ENCODE measurements around the gene SHISAL2A.

Gene SHISAL2A

GRCh38 chr1:52593495-52593894 lies 39.5 kb upstream of the SHISAL2A start:
- no peak for TF ChIP-seq CTCF (IDR thresholded peaks at IDR 0.05; ENCODE audit: control extremely low read depth, extremely low read depth, low read depth, missing control alignments)
- ChIA-PET POLR2A (interaction anchor here (0.6 kb wide), 1 partner anchor 12 kb away, joined by 5 read pairs; no protein-coding TSS in a partner anchor), CTCF (interaction anchor here (0.8 to 2.2 kb wide), 8 partner anchors 11 to 93 kb away, joined by 3 to 6 read pairs (median 4); no protein-coding TSS in a partner anchor)
- no peak for DNase-seq (ENCODE audit: extremely low spot score)

- ChIA-PET POLR2A (no interaction called here), CTCF (interaction anchor here (1.7 to 2.2 kb wide), 2 partner anchors 9 to 12 kb away, joined by 5 to 7 read pairs; no protein-coding TSS in a partner anchor)
- no peak for DNase-seq (ENCODE audit: extremely low spot score)
Measured at GRCh38 chr1:52595061-52595460, 37.9 kb upstream of the SHISAL2A start.

GRCh38 chr1:52597912-52598311 lies 35.1 kb upstream of the SHISAL2A start:
- POLR2A ChIA-PET: no interaction called here
- CTCF ChIA-PET: interaction anchor here (1.4 kb wide), 1 partner anchor 28 kb away, joined by 3 read pairs; no protein-coding TSS in a partner anchor
- TF ChIP-seq CTCF (IDR thresholded peaks at IDR 0.05; ENCODE audit: control extremely low read depth, extremely low read depth, low read depth, missing control alignments): no peak
- DNase-seq (ENCODE audit: extremely low spot score): no peak

More at GRCh38 chr1:52595061-52595460, 37.9 kb upstream of the SHISAL2A start:
- no peak for TF ChIP-seq CTCF (IDR thresholded peaks at IDR 0.05; ENCODE audit: control extremely low read depth, extremely low read depth, low read depth, missing control alignments)

GRCh38 chr1:52598729-52599128 lies 34.2 kb upstream of the SHISAL2A start:
- CTCF ChIA-PET: no interaction called here
- no peak for DNase-seq (ENCODE audit: extremely low spot score)
- no peak for TF ChIP-seq CTCF (IDR thresholded peaks at IDR 0.05; ENCODE audit: control extremely low read depth, extremely low read depth, low read depth, missing control alignments)
- POLR2A ChIA-PET: no interaction called here

- POLR2A ChIA-PET: no interaction called here
- no peak for DNase-seq (ENCODE audit: extremely low spot score)
Measured at GRCh38 chr1:52599236-52599635, 33.7 kb upstream of the SHISAL2A start.

GRCh38 chr1:52600533-52601179 lies 32.3 kb upstream of the SHISAL2A start:
- TF ChIP-seq CTCF (IDR thresholded peaks at IDR 0.05; ENCODE audit: control extremely low read depth, extremely low read depth, low read depth, missing control alignments): no peak
- ChIA-PET CTCF (interaction anchor here (1.1 to 1.5 kb wide), 3 partner anchors 12 to 52 kb away, joined by 3 read pairs; no protein-coding TSS in a partner anchor), POLR2A (no interaction called here)
- DNase-seq (ENCODE audit: extremely low spot score): no peak

More at GRCh38 chr1:52599236-52599635, 33.7 kb upstream of the SHISAL2A start:
- no peak for TF ChIP-seq CTCF (IDR thresholded peaks at IDR 0.05; ENCODE audit: control extremely low read depth, extremely low read depth, low read depth, missing control alignments)
- CTCF ChIA-PET: no interaction called here
